ENCODE results near the gene SPAST.
"Not testable (repeated sequence)": the region's sequence is repeated elsewhere in the genome, so short reads cannot be mapped to it uniquely, and the experiment has no call there.

Gene SPAST

GRCh38 chr2:32063310-32064020, at the start of gene SPAST:
Gene SPAST, plus strand, starts transcription at chr2:32063556. Its CDS starts 276 bp downstream, at chr2:32063832.
- peak; percentile 88 to 89 for DNase-seq (ENCODE audit: low read depth in 2 of 2)

- DNase-seq (ENCODE audit: low read depth in 2 of 2): not testable (repeated sequence)
Observed at GRCh38 chr2:32018789-32019482, 44.4 kb upstream of the SPAST start.

- DNase-seq (ENCODE audit: low read depth in 2 of 2): not testable (repeated sequence)
Observed at GRCh38 chr2:32034198-32034887, 29.0 kb upstream of the SPAST start.

- peak; percentile 69 to 70 for DNase-seq (ENCODE audit: low read depth in 2 of 2)
Observed at GRCh38 chr2:32039447-32040219, 23.7 kb upstream of the SPAST start, which contains the start of gene DPY30. Gene DPY30, minus strand, starts transcription at chr2:32039805. Its CDS starts 349 bp downstream, at chr2:32039456.

- DNase-seq (ENCODE audit: low read depth in 2 of 2): no peak
Observed at GRCh38 chr2:32043561-32043960, 19.8 kb upstream of the SPAST start.

- DNase-seq (ENCODE audit: low read depth in 2 of 2): no peak
Observed at GRCh38 chr2:32051836-32052439, 11.4 kb upstream of the SPAST start.

- DNase-seq (ENCODE audit: low read depth in 2 of 2): not testable (repeated sequence)
Observed at GRCh38 chr2:32054583-32054982, 8.8 kb upstream of the SPAST start.

- DNase-seq (ENCODE audit: low read depth in 2 of 2): no peak
Observed at GRCh38 chr2:32058130-32058529, 5.2 kb upstream of the SPAST start.

- DNase-seq (ENCODE audit: low read depth in 2 of 2): no peak
Observed at GRCh38 chr2:32060266-32060665, 3.1 kb upstream of the SPAST start.

- DNase-seq (ENCODE audit: low read depth in 2 of 2): no peak
Observed at GRCh38 chr2:32061430-32061829, 1.9 kb upstream of the SPAST start.

GRCh38 chr2:32061973-32062861, 1.1 kb upstream of the SPAST start:
- DNase-seq (ENCODE audit: low read depth in 2 of 2): no peak

GRCh38 chr2:32064021-32064601, 755 bp downstream of the SPAST start:
- no peak for DNase-seq (ENCODE audit: low read depth in 2 of 2)

GRCh38 chr2:32064713-32065112, 1.4 kb downstream of the SPAST start:
- DNase-seq (ENCODE audit: low read depth in 2 of 2): no peak

GRCh38 chr2:32067549-32067948, 4.2 kb downstream of the SPAST start:
- no peak for DNase-seq (ENCODE audit: low read depth in 2 of 2)

- no peak for DNase-seq (ENCODE audit: low read depth in 2 of 2)
Observed at GRCh38 chr2:32074134-32074506, 10.8 kb downstream of the SPAST start.

- no peak for DNase-seq (ENCODE audit: low read depth in 2 of 2)
Observed at GRCh38 chr2:32095671-32096070, 32.3 kb downstream of the SPAST start.

- no peak for DNase-seq (ENCODE audit: low read depth in 2 of 2)
Observed at GRCh38 chr2:32108111-32108510, 44.8 kb downstream of the SPAST start.

- no peak for DNase-seq (ENCODE audit: low read depth in 2 of 2)
Observed at GRCh38 chr2:32118055-32118454, 54.7 kb downstream of the SPAST start.

GRCh38 chr2:32119161-32119560, 55.8 kb downstream of the SPAST start:
- no peak for DNase-seq (ENCODE audit: low read depth in 2 of 2)

GRCh38 chr2:32124660-32125059, 61.3 kb downstream of the SPAST start:
- DNase-seq (ENCODE audit: low read depth in 2 of 2): no peak
